Endometrial microvascular endothelial cells (primary cell): ENCODE results near the gene SIN3B. TPM values are rescaled to one million over a fixed set of nuclear protein-coding genes. Genes with fewer than 3 reads are reported as not detected.
"Not testable (repeated sequence)": the region's sequence is repeated elsewhere in the genome, so short reads cannot be mapped to it uniquely, and the experiment has no call there.

Experiments used
- in situ Hi-C: cut with HindIII; loops from 2 replicates; pipeline ENCODE4 v1.10.0; 2017; ENCODE audit warnings: low sequenced_read_pairs, low pct_unique_long_range_greater_than_20kb; ENCODE audit errors: inconsistent ontology term
- total RNA-seq: library from RNA; depleted of rRNA; stranded (reverse); fragments of >200 nt; gene quantifications from one replicate; pipeline ENCODE4 v1.2.3, GENCODE V29; 2015; ENCODE audit errors: inconsistent ontology term

SIN3B gene
- total RNA-seq, 1 donor from 2014 or later = 23.3 TPM

DNA sequence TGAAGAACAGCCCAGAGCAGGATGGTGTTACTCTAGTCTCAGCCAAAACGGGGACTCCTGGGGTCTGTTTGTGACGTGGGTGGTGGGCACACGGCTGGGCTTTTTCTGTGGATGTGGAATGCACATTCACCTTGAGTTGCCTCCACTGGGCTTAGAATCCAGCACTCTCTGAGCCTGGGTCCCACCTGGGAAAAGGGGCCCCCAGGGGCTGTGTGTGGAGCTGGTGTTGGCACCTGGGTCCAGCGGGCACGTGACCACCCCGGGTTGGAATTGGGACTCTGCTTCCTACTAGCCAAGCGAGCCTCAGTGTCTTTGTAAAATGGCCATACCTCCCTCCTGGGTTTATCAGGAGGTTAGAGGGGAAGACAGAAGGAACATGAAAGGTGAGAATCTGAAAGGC, 30.4 kb downstream of the SIN3B start:
- in situ Hi-C loops = no loop called here

DNA sequence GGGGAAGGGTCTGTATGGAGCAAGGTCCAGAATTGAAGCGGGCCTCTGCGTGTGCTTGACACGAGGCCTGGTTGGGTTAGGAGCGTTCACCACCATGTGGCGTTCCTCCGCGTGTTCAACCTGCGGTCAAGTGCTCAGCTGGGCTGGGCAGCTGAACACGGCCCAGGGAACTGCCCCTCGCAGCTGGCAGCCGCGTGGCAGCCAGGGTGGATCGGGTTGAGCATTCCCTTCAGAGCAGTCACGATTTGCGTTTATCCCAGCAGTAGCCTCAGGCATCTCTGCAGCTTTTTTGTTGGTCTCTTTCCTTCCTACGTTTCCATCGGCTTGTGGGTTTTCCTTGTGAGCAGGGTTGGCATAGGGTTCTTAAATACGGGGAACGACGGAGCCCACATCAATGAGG, 30.9 kb downstream of the SIN3B start:
- in situ Hi-C loops = no loop called here

DNA sequence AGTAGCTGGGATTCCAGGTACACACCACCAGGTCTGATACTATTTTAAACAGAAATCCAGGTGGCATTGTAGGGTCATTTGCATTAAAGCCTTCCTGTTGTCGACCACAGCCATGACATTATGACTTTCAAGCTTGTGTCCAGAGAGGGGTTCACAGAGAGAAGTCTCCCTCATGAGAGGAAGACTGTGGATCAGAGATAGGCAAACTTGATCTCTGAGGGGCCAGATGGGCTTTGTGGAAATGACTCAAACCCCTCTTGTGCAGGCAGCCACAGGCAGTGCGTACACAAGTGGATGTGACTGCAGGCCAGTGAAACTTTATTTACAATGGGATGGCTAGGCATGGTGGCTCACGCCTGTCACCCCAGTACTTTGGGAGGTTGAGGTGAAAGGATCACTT, 31.8 kb downstream of the SIN3B start:
- in situ Hi-C loops = no loop called here

DNA sequence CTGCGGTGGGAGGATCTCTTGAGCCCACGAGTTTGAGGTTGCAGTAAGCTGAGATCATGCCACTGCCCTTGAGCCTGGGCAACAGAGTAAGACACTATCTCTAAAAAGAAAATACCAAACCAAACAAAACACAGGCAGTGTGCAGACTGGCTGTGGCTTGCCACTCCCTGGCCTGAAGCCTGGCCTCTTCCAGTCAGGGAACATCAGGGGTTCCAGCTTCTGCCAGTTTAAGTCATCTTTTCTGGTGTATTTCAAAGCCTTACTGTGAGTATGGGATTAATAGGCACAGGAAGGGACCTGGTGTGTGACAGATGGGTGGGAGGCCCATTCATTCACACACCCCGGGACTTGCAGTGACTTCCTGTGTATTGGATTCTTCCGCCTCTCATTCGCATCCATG, 32.6 kb downstream of the SIN3B start:
- in situ Hi-C loops = no loop called here

DNA sequence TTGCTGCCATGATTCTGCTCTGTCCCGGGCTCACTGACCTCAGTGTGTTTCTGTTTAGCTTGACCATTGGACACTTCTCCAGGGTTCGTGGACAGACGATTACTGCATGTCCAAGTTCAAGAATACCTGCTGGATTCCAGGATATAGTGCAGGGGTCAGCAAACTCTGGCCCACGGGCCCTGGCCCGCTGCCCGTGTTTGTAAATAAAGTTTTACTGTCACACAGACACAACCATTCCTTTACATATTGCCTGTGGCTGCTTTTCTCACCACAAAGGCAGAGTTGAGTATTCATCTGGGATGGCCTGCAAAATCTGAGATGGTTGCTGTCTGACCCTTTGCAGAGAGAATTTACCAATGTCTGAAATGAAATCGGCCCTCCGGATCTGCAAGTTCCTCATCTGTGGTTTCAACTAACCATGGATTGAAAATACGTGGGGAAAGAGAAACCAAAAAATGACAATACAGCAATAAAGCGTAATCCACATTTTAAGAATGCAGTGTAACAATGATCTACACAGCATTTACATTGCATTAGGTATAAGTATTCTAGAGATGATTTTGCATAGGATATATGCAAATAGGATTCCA, 33.7 kb downstream of the SIN3B start:
- in situ Hi-C loops = no loop called here

DNA sequence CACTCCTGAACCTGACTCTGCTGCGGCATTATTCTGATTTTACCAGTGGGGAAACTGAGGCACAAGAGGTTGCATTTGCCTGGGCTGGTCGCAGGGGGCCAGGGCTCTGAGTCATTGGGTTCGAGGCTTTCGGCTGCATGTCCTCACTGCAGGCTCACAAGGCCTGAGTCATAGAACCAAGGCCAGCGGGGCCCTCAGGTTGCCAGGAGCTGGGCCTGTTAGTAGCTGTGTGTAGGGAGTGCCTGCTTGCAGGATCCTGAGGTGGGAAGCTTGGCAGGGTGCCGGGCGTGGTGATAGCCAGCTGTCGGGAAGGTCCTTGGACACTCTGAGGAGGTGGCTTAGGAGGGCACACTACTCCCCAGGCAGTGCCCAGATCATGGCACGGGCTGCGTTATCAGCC, 38.0 kb downstream of the SIN3B start:
- in situ Hi-C loops = no loop called here

DNA sequence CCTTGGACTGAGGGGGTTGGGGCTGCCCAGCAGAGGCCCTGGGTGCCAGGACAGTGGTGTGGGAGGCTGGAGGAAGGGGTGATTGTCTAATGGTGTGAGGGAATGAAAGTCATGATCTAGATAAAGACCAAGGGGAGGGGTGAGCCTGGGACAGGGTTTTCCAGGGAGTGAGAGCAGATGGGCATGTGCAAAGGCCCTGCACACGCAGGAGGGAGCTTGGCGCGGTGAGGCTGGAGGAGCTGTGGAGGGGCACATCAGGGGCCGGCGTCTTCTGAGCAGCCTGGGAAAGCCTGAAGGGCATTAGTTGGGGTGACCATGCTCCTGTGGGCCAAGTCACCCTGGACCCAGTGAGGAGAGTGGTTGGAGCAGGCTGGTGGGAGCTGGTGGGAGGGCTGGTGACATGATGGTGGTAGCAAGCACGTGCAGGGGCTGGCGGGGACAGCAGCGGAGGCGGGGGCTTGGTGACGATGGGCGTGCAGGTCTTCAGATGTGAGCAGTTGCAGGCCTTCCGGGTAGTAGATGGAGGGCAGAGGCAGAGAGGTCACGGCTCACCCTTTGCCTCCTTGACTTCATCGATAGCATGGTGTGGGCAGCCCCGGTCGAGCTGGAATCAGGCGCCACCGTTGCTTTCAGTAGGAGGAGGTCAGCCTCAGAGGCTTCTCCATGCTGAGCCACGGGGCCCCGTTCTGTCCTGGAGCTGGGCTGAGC, 39.4 kb downstream of the SIN3B start:
- in situ Hi-C loops = no loop called here

DNA sequence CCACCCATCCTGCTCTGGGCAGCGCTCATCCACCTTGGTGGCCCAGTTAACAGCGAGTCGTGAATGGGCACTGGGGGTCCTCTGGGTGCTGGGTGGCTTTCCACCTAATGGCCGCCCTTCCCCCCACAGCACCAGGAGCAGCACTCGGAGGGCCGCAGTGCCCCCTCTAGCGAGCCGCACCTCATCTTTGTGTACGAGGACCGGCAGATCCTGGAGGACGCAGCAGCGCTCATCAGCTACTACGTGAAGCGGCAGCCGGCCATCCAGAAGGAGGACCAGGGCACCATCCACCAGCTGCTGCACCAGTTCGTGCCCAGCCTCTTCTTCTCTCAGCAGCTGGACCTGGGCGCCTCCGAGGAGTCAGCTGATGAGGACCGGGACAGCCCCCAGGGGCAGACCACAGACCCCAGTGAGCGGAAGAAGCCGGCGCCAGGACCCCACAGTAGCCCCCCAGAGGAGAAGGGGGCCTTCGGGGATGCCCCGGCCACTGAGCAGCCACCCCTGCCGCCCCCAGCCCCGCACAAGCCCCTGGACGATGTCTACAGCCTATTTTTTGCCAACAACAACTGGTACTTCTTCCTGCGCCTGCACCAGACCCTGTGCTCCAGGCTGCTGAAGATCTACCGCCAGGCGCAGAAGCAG, 40.3 kb downstream of the SIN3B start:
- in situ Hi-C loops = no loop called here

DNA sequence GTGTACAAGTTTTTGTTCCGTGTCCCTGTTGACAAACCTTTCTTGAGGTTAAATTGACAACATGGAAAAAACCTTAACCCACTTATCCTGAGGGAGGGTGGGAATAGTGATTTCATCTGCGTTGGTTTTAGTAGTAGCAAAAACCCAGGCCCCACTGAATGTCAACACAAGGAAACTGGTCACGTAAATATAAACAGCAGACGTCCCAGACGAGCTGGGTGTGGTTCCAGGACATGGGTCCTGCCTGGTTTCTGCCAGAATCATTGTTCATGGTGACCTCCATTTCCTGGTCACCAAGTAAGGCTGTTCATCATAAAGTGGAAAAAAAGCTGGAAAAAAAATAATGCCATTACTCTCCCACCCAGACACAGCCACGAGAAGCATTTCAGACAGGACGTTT, 42.7 kb downstream of the SIN3B start:
- in situ Hi-C loops = no loop called here

DNA sequence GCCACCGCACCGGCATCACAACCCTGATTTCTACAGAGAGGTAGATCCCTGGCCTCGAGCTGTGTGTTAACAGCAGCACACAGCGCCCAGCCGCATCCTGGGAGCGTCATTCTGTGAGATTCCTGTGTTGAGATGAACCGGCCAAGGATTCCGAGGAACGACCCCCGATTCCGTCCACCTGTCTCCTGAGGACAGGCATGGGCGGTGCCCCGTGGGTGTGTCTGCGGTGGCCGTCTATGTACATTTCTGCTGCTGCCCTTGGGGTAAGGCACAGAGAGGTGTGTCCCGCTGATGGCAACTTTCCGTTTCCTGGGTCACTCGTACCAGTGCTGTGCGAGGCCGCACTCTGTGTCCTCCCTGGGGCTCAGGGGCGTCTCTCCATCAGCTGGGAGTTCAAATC, 43.5 kb downstream of the SIN3B start:
- in situ Hi-C loops = no loop called here

DNA sequence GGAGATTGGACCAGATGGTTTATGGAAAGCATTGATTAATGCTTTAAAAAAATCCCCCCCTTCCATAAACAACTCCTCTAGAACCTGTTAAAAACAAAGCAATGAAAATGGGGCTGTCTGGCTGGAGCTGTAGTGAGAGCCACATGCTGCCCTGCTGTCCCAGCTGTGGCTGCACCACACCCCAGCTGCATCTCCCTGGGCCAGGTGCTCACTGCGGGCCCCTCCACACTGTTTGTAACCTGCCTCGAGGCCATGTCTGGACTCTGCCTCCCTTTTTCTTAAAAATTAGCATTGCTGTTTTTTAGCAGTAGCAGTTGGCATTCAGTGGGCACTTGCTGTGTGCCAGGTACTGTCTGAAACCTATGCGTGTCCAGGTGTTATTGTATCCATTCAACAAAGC, 44.4 kb downstream of the SIN3B start:
- in situ Hi-C loops = no loop called here

DNA sequence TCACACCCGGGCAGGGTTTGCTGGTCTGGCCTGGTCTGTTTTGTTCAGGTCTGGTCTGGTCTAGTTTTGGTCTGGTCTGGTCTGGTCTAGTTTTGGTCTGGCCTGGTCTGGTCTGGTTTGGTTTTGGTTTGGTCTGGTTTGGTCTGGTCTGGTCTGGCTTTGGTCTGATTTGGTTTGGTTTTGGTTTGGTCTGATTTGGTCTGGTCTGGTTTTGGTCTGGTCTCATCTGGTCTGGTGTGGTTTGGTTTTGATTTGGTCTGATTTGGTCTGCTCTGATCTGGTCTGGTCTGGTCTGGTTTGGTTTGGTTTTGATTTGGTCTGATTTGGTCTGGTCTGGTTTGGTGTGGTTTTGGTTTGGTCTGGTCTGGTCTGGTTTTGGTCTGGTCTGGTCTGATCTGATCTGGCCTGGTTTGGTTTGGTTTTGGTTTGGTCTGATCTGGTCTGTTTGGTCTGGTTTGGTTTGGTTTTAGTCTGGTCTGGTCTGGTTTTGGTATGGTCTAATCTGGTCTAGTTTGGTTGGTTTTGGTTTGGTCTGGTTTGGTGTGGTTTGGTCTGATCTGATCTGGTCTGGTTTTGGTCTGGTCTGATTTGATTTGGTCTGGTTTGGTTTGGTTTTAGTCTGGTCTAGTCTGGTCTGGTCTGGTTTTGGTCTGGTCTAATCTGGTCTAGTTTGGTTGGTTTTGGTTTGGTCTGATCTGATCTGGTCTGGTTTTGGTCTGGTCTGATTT, 45.2 kb downstream of the SIN3B start:
- in situ Hi-C loops = no loop called here

DNA sequence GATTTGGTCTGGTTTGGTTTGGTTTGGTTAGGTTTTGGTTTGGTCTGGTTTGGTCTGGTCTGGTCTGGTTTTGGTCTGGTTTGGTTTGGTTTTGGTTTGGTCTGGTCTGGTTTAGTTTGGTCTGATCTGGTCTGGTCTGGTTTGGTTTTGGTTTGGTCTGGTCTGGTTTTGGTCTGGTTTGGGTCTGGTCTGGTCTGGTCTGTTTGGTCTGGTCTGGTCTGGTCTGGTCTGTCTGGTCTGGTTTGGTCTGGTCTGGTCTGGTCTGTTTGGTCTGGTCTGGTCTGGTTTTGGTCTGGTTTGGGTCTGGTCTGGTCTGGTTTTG, 45.7 kb downstream of the SIN3B start:
- in situ Hi-C loops = not testable (repeated sequence)

DNA sequence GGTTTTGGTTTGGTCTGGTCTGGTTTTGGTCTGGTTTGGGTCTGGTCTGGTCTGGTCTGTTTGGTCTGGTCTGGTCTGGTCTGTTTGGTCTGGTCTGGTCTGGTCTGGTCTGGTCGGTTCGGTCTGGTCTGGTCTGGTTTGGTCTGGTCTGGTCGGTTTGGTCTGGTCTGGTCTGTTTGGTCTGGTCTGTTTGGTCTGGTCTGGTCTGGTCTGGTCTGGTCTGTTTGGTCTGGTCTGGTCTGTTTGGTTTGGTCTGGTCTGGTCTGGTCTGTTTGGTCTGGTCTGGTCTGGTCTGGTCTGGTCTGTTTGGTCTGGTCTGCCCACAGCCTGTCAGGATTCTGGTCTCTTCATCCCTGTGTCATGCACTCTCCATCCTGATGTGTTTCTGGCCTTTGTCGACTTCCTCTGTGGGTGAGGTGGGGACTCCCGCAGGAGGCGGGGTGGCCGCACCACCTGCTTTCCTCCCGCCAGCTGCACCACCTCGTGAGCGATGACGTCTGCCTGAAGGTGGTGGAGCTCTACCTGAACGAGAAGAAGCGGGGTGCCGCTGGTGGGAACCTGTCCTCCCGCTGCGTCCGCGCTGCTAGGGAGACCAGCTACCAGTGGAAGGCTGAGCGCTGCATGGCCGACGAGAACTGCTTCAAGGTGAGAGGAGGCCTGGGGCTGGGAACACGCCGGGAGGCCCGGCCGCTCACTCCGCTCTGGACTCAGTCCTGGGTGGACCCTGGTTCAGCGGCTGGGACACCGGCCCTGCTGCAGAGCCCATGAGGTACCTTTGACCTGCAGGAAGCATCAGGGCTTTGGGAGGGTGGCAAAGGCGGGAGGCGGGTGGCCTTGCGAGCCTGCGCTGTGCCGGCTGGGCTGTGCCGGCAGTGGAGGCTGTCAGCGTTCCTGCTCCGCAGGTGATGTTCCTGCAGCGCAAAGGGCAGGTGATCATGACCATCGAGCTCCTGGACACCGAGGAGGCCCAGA, 46.7 kb downstream of the SIN3B start:
- in situ Hi-C loops = no loop called here

DNA sequence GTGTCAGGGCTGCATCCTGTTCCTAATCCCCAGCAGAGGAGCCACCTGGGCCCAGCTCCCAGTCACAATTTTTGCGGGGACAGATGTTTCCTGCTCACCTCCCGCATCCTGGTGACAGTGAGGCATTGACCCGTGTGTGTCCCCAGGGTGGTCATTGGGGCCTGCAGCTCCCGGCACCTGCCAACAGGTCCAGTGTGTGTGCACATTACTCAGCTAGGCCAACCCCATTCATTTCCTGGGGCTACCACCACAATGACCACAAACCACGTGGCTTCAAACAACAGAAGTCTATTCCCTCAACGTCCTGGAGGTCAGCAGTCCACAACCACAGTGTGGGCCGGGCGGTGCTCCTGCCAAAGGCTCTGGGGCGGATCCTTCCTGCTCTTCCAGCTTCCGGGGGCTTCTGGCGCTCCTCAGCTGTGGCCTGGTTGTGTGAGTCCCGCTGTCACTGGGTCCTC, 47.7 kb downstream of the SIN3B start:
- in situ Hi-C loops = no loop called here

DNA sequence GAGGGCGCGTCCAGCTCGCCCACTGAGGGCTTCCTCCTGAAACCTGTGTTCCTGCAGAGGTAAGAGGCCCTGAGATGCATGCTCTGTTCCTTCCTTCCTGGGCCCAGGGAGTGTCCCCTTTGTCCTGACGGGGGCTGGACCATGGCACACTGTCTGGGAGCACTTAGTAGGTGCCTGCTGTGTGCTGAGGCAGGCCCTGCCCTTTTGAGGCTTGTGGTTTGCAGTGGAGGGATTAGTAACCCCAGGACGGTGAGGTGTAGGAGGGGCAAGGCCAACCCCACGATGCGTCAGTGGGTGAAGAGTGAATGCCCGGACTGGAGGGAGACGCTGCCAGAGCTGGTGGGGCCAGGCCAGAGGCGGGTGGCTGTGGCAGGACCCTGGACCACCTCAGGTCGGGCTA, 48.4 kb downstream of the SIN3B start:
- in situ Hi-C loops = no loop called here

DNA sequence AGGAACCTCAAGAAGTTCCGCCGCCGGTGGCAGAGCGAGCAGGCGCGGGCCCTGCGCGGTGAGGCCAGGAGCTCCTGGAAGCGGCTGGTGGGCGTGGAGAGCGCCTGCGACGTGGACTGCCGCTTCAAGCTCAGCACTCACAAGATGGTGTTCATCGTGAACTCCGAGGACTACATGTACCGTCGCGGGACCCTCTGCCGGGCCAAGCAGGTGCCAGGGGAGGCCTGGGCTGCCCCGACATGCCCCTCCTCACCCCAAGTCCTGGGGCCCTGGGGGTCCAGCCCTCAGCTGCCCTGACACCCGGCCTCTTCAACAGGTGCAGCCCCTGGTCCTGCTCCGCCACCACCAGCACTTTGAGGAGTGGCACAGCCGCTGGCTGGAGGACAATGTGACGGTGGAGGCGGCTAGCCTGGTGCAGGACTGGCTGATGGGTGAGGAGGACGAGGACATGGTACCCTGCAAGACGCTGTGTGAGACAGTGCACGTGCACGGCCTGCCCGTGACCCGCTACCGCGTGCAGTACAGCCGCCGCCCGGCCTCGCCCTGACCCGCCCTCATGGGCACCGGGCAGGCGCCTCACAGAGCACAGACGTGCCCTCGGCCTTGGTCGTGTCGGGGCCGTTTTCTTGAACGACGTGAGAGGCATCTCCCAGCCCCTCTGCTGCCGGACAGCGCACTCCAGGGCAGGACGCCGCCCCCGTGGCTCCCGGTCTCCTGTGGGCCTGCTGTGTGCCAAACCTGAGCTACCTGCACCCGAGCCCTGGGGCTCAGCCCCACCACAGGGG, 49.2 kb downstream of the SIN3B start:
- in situ Hi-C loops = no loop called here

DNA sequence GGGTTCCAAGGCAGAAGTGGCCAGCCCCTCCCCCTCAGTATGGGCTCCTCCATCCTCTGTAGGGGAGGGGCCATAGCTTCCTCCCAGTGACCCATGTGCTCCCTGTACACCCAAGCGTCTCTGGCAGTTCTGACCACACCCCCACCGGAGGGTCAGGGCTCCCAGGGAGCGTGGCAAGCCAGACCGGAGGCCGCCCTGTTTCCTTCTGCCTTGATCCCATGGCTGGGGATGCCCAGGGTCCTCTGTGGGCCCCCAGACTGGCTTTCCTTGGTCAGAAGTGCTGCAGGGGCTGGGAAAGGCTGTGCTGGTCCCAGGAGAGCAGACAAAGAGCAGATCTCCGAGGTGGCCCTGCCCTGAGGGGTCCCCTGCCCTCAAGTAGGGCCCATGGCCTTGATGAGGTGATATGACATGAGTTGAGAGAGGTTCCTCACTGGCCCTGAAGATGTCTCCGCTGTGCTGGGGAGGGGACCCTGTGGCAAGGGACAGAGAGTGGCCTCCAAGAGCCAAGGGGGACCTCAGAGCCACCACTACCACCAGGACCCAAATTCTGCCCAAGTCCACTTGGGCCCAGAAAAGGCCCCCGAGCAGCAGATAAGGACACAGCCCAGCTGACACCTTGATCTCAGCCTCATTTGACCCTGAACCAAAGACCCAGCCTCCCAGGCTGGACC, 51.8 kb downstream of the SIN3B start:
- in situ Hi-C loops = no loop called here
